ENCODE data around the gene BBS1. TPM values are rescaled to one million over a fixed set of nuclear protein-coding genes. Genes with fewer than 3 reads are reported as not detected.

BBS1 gene
- total and polyA plus RNA-seq, 8 donors, result 22.8 to 75.1 (median 63.6) TPM

DNA sequence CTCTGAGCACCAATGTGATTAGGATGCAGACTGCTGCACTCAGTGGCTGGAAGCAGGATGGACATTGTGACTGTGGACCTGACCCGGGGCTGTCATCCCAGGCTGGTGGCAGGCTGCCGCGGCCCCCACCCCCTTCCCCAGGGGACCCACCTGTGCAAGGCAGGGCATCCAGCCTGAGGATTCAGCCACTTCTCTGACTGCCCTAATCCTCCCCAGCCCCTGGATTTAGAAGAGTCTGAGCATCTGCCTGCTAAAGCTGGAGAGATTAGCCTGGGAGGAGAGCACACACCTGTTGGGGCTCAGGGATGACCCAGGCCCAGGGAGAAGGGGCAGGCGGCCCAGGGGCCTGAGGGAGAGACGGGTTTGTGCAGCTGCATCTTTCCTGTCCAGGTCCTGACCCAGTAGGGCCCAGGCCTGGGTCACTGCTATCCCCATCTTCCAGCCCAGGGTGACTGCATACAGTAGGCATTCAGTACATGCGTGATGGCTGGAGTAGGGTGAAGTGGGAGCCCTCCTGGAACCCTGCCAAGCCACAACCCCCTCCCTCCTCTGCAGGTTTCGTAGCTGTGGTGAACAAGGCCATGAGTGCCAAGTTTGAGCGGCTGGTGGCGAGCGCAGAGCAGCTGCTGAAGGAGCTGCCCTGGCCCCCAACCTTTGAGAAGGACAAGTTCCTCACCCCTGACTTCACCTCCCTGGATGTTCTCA is 18.1 kb upstream of the BBS1 start:
- DNase-seq, result no peak
- Histone ChIP-seq H3K27me3 (no peaks in the 10 kb centered on the region), H3K4me3 (no peak overlapping the region), H3K27ac (no peak overlapping the region), H3K36me3 (peaks cover 0 to 100% of the 10 kb centered on the region in 2 donors), H3K9me3 (no peaks in the 10 kb centered on the region), H3K4me1 (no peaks in the 10 kb centered on the region)
- no peak for ATAC-seq
- intact Hi-C loops (cut with DNase I), result no loop called here
- TF ChIP-seq, protein P1, sequence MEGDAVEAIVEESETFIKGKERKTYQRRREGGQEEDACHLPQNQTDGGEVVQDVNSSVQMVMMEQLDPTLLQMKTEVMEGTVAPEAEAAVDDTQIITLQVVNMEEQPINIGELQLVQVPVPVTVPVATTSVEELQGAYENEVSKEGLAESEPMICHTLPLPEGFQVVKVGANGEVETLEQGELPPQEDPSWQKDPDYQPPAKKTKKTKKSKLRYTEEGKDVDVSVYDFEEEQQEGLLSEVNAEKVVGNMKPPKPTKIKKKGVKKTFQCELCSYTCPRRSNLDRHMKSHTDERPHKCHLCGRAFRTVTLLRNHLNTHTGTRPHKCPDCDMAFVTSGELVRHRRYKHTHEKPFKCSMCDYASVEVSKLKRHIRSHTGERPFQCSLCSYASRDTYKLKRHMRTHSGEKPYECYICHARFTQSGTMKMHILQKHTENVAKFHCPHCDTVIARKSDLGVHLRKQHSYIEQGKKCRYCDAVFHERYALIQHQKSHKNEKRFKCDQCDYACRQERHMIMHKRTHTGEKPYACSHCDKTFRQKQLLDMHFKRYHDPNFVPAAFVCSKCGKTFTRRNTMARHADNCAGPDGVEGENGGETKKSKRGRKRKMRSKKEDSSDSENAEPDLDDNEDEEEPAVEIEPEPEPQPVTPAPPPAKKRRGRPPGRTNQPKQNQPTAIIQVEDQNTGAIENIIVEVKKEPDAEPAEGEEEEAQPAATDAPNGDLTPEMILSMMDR (IDR thresholded peaks at IDR 0.05), result no peak

DNA sequence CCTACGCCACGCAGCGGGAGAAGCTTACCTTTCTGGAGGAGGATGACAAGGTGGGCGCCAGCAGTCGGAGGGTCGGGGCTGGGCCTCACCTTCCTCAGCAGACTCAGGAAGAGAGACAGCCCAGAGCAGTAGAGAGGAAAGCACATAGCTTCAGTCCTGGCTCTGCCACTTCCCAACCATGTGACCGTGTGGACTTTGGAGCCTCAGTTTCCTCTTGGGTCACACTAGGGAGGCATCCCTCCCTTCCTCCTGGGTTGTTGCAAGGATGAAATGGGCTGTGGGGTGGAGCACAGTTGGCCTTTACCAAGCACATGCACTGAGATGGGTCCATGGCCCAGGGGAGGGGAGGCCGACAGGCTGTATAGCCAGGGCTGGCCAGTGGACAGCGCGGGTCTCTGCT is 17.3 kb upstream of the BBS1 start:
- no peak for DNase-seq
- no peaks in the 10 kb centered on the region for H3K4me1 ChIP-seq
- H3K9me3 ChIP-seq, result no peaks in the 10 kb centered on the region
- TF ChIP-seq, protein P1 (IDR thresholded peaks at IDR 0.05), result no peak
- no peak overlapping the region for H3K27ac ChIP-seq
- no peak overlapping the region for H3K4me3 ChIP-seq
- peaks cover 0 to 100% of the 10 kb centered on the region in 2 donors for H3K36me3 ChIP-seq
- no peak for ATAC-seq
- H3K27me3 ChIP-seq, result no peaks in the 10 kb centered on the region
- intact Hi-C loops (cut with DNase I), result no loop called here

DNA sequence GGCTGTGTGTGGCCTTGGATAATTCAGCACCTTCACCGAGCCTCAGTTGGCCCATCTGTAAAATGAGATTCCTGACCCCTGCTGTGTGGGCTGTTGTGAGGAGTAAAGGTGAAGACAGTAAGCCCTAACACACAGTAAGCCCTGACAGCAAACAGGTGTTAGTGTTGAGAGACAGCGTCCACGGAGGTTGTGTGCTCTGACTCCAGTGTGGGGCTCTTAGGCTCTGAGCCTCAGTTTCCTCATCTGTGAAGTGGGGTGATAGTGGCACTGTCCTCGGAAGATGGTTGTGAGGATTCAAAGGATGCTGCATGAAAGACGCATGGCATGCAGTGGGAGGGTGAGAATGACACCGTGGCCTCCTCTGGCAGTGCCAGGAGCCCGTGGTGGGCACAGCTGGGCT is 16.0 kb upstream of the BBS1 start:
- no peak for DNase-seq
- H3K4me1 ChIP-seq, result no peaks in the 10 kb centered on the region
- H3K36me3 ChIP-seq, result peaks cover 0 to 100% of the 10 kb centered on the region in 2 donors
- TF ChIP-seq, protein P1 (IDR thresholded peaks at IDR 0.05), result no peak
- H3K9me3 ChIP-seq, result no peaks in the 10 kb centered on the region
- H3K4me3 ChIP-seq, result no peak overlapping the region
- intact Hi-C loops (cut with DNase I), result no loop called here
- H3K27ac ChIP-seq, result no peak overlapping the region
- no peak for ATAC-seq
- H3K27me3 ChIP-seq, result no peaks in the 10 kb centered on the region

DNA sequence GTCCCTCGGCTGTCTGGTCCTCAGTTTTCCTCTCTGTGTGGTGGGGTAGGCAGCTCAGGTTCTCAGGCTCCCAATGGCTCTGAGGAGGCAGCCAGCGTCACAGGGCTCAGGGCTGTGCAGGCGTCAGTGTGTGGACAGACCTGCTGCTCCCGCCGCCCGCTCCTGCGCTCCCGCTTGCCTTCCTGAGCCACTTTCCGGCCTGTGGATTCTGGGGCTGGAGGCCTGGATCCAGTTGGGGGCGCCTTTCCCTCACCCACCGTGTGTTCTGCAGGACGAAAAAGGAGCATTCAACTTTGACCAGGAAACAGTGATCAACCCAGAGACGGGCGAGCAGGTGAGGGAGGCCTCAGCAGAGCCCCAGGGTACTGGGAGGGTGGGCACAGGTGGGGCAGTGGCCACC is 15.5 kb upstream of the BBS1 start:
- ATAC-seq, result no peak
- no peak for DNase-seq
- intact Hi-C loops (cut with DNase I), result no loop called here
- TF ChIP-seq, protein P1 (IDR thresholded peaks at IDR 0.05), result no peak
- H3K4me3 ChIP-seq, result no peak overlapping the region
- no peak overlapping the region for H3K27ac ChIP-seq
- H3K9me3 ChIP-seq, result no peaks in the 10 kb centered on the region
- H3K27me3 ChIP-seq, result no peaks in the 10 kb centered on the region
- no peaks in the 10 kb centered on the region for H3K4me1 ChIP-seq
- peaks cover 0 to 100% of the 10 kb centered on the region in 2 donors for H3K36me3 ChIP-seq

DNA sequence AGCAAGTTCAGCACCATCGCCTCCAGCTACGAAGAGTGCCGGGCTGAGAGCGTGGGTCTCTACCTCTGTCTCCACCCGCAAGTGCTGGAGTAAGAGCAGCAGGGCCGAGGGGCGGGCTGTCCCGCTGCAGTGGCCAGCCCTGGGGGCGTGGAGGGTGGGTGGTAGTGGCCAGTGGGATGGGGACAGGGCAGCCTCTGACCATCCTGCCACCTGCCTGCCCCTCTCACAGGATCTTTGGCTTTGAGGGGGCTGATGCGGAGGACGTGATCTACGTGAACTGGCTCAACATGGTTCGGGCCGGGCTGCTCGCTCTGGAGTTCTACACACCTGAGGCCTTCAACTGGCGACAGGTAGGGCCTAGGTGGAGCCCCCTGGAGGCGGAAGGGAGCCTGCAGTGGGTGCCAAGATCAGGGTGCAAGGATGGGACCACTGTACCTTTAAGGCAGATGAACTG is 15.0 kb upstream of the BBS1 start:
- H3K4me3 ChIP-seq, result no peak overlapping the region
- no peaks in the 10 kb centered on the region for H3K4me1 ChIP-seq
- H3K36me3 ChIP-seq, result peaks cover 0 to 100% of the 10 kb centered on the region in 2 donors
- TF ChIP-seq, protein P1 (IDR thresholded peaks at IDR 0.05), result no peak
- H3K27ac ChIP-seq, result no peak overlapping the region
- no peak for ATAC-seq
- H3K27me3 ChIP-seq, result no peaks in the 10 kb centered on the region
- no peaks in the 10 kb centered on the region for H3K9me3 ChIP-seq
- DNase-seq, result no peak
- intact Hi-C loops (cut with DNase I), result no loop called here

All from left lung (tissue), 10 donors.